ENCODE results near the gene SKIDA1.

SKIDA1 gene

DNA sequence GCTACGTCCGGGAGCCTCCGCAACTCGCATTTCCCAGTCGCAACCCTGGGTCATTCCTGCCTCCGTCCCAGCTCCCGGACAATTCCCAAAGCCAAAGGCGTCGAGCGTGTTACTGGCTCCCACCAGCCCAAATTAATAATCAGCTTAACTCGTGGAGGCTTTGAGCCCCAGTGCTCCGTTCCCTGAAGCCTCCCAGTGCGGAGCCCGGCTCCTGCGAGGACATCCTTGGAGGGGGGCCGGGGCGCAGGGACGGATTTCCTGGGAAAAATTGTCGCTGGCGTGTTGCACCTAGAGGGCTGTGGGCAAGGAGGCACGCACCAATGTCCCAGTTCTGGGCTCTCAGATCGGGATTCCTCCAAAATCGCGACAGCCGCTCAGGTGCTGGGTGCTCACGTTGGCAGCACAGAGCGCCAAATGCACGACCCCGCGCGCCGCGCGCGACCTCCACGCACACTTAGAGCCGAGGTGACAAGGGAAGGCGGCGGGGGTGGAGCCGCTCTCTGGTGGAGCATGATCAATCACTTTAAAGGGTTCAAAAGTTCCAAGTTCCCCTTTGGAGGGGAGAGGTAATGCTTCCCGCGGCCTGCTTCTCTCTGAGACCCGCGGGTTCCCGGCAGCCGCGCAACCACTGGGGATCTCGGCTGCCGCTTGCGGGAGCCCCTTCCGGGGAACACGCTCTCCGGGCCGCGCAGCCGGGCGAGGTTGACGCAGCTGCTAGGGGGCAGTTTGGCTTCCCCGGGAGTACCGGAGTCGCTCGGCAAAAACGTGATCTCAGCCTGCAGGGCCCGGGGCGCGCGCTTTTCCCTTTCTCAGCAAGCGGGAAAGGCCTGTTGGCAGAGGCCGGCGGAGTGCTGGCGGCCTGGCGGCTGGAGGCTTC, 25.5 kb downstream of the SKIDA1 start:
- no peak for DNase-seq

- DNase-seq = no peak
These were observed 26.5 kb downstream of the SKIDA1 start for GRCh38 chr10:21498986-21499385.

DNA sequence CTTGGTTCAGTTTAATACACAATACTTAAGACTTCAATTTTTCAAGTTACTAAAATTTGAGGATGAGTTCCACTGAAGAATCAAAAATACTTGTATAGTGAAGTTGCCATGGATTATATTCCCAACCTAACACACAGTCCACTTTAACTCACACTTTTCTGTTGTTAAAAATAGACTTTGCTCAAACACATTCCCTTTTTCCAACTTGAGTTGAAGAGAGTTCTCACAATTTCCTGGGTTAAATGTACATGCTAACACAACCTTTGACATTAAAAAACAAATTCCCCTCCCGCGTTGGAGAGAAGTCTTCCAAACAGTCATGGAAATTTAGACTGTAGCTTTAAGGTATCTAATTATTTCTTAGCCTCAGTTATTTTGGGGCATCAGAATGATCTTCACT, 27.1 kb downstream of the SKIDA1 start:
- DNase-seq = no peak

DNA sequence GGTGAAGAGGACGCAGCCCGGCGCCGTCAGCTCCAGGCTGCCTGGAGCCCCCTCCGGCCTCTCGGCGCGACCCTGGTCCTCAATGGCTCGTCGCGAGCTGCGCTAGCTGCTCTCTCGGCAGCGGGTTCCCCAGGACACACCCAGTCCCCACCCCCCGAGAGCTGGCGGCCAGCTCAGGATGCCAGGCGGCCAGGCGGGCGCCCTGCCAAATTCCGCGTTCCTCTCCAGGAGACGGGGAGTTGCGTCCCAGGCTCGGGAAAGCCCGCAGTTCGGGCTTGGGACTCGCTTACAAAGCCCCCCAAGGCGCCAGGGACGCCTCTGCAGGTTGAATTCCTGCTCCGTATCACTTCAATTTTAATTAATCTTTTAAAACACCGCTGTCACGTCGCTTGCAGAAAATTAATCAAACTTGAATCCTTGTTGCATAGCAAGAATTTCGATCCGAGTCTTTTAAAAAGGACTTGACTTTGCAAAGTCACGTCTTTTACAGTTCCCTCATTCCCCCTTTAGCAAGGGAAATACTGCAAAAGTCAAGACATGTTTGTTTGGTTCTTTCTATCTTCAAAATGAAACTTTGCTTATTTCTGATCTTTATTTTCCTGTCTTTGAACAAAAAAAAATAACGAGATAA, 28.2 kb downstream of the SKIDA1 start:
- DNase-seq = no peak

- no peak for DNase-seq
These were observed 28.9 kb downstream of the SKIDA1 start for GRCh38 chr10:21496343-21497176.

- no peak for DNase-seq
These were observed 29.6 kb downstream of the SKIDA1 start for GRCh38 chr10:21495752-21496342.

DNA sequence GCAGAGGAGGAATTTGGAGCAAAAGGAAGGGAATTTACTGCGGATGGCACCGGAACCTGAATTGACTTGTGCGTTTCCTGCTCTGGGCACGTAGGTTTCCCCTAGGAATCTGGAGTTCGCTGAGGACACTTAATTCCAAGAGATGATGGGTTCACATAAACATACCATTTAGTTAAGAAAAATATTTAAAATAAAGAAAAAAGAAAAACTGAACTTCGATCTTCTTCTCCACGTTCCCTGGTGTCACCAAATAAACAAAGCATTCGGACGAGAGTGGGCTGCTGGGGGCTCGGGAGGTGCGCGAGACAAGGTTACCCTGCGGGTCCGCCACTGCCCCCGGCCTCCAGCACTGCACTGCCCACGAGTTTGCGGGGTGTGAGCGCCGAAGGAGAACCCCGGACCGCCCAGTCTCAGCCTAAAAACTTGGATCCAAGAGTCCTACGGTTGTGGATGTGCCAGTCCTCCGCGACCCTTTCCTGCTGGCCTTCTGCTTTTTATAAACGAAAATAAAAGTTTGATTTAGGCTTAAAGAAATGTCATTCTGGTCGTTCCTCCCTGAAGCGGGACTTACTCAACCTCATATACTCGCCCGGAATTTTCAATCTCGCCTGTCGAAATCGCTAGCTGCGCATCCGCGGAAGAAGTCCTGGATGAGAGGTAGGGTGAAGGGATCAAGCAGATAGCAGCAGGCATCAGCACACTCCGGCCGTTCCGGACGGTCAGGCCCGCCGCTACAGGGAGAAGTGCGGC, 30.3 kb downstream of the SKIDA1 start:
- no peak for DNase-seq

GRCh38 chr10:21494191-21495001, 31.1 kb downstream of the SKIDA1 start:
- DNase-seq = no peak

GRCh38 chr10:21493784-21494183, 31.7 kb downstream of the SKIDA1 start:
- no peak for DNase-seq

GRCh38 chr10:21492421-21492820, 33.1 kb downstream of the SKIDA1 start:
- DNase-seq = no peak

GRCh38 chr10:21490711-21491105, 34.8 kb downstream of the SKIDA1 start:
- DNase-seq = no peak

DNA sequence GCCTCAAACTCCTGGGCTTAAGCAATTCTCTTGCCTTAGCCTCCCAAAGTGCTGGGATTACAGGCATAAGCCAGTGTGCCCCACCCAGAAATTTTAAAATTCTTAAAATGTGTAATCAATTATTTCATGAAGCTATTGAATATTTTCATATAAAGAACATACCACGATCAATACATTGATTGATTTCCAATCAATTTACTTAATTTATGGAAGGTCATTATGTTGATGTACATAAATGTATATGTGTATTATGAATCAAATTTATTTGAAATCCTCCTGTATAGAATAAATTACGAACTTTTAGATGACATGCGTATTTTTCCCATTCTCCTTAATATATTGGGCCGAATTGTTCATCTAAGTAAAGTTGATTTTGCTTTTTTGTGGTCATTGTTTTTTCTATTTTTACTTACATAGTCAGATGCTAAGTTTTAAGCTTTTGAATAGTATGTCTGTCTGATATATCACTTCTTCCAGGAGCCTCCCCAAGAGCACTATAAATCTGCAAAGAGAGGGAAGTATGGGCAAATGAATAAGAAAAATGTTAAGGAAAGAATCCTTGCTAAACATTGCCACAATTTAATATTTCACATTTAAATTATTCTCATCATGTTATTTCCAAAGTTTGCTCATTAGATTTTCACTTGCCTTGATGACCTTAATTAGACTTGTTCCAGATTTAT, 35.3 kb downstream of the SKIDA1 start:
- DNase-seq = no peak

DNA sequence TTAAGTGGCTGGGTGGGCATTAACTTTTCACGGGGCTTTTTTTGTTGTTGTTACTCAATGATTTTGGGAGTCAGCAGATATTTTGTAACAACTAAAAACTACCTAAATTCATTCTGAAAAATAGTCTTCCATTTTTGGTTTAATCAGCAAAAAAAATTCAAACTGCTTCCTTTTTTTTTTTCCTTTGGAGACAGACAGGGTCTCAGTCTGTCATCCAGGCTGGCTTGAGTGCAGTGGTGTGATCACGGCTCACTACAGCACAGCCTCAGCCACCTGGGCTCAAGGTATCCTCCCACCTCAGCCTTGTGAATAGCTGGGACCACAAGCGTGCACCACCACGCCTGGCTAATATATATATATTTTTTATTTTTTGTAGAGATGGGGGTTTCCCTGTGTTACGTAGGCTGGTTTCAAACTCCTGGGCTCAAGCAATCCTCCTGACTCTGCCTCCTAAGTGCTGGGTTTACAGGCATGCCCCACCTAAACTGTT, 36.5 kb downstream of the SKIDA1 start:
- DNase-seq = no peak

DNA sequence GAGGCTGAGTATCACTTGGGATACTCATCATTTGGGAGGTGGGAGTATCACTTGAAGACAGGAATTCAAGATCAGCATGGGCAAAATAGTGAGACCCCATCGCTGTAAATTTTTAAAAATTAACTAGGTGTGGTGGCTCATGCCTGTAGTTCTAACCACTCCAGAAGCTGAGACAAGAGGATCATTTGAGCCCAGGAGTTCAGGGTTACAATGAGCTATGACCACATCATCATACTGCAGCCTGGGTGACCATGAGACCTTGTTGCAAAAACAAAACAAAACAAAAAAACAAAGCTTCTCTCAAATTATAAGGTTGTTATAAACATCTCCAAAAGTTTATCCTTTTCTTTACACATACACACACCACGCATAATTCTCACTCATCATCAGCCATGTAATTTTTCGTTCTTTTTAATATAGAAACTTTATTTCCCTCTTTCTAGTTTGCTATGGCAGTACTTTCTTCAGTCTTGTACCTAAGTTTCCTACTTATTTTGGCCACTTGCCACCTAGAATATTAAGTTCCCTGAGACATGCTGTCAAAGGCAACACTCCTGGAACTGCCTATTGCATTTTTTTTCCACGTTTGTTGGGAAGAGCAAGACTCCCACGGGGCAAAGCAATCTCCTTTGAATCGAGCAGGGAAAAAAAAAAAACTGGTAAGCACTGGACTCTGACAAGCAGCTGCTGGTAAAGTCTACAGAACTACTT, 37.1 kb downstream of the SKIDA1 start:
- no peak for DNase-seq

- DNase-seq = no peak
These were observed 37.9 kb downstream of the SKIDA1 start for GRCh38 chr10:21487416-21488180.

GRCh38 chr10:21482821-21483220, 42.7 kb downstream of the SKIDA1 start:
- DNase-seq = no peak

DNA sequence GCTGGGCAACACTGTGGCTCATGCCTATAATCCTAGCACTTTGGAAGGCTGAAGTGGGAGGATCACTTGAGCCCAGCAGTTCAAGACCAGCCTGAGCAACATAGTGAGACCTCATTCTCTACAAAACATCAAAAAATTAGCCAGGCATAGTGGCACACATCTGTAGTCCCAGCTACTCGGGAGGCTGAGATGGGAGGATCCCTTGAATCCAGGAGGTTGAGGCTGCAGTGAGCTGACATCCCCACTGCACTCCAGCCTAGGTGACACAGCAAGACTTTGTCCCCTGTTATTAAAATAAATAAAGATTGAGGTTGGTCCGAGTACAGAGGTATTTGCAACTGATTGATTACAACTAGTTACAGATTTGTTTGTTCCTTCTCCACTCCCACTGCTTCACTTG, 44.1 kb downstream of the SKIDA1 start:
- DNase-seq = no peak

GRCh38 chr10:21479570-21480315, 45.7 kb downstream of the SKIDA1 start:
- no peak for DNase-seq

- DNase-seq = no peak
These were observed 50.1 kb downstream of the SKIDA1 start for GRCh38 chr10:21475393-21475792.
